Measurements from ENCODE around the gene CLCF1.

The CLCF1 gene

GRCh38 chr11:67373648-67374570 is 511 bp upstream of the CLCF1 start:
- DNase-seq, result peak; percentile 90 to 91

- DNase-seq, result peak in 1 of 2 donors; percentile 32
Measured at GRCh38 chr11:67372321-67372992, 941 bp downstream of the CLCF1 start.

GRCh38 chr11:67371911-67372320 is 1.5 kb downstream of the CLCF1 start:
- no peak for DNase-seq

- peak; percentile 29 to 52 for DNase-seq
Measured at GRCh38 chr11:67371189-67371910, 2.0 kb downstream of the CLCF1 start.

GRCh38 chr11:67370351-67371076 is 2.9 kb downstream of the CLCF1 start:
- no peak for DNase-seq

- no peak for DNase-seq
Measured at GRCh38 chr11:67369801-67370284, 3.6 kb downstream of the CLCF1 start.

- no peak for DNase-seq
Measured at GRCh38 chr11:67369275-67369674, 4.1 kb downstream of the CLCF1 start.

- DNase-seq, result peak in 1 of 2 donors; percentile 45
Measured at GRCh38 chr11:67368621-67369020, 4.8 kb downstream of the CLCF1 start.

- DNase-seq, result no peak
Measured at GRCh38 chr11:67367761-67368227, 5.6 kb downstream of the CLCF1 start.

GRCh38 chr11:67366961-67367760 is 6.2 kb downstream of the CLCF1 start:
- no peak for DNase-seq

GRCh38 chr11:67366546-67366945 is 6.9 kb downstream of the CLCF1 start:
- no peak for DNase-seq

- DNase-seq, result no peak
Measured at GRCh38 chr11:67365736-67366444, 7.5 kb downstream of the CLCF1 start.

- no peak for DNase-seq
Measured at GRCh38 chr11:67364783-67365722, 8.3 kb downstream of the CLCF1 start.

- DNase-seq, result peak in 1 of 2 donors; percentile 34
Measured at GRCh38 chr11:67364169-67364568, 9.2 kb downstream of the CLCF1 start.

GRCh38 chr11:67357831-67358670 is 15.3 kb downstream of the CLCF1 start:
- no peak for DNase-seq

GRCh38 chr11:67356864-67357561 is 16.4 kb downstream of the CLCF1 start:
- peak; percentile 73 to 83 for DNase-seq

GRCh38 chr11:67356387-67356863 is 17.0 kb downstream of the CLCF1 start:
- no peak for DNase-seq
